HG03469 (cell line): ENCODE data around the gene GRK4.

Experiments
- ATAC-seq: cut with Tn5 transposase; IDR thresholded peaks from one replicate; pipeline ENCODE4 v1.9.1; 2021; ENCODE audit warnings: mild to moderate bottlenecking, moderate library complexity, moderate number of reproducible peaks; ENCODE audit not compliant: unreplicated experiment

GRK4 gene

DNA sequence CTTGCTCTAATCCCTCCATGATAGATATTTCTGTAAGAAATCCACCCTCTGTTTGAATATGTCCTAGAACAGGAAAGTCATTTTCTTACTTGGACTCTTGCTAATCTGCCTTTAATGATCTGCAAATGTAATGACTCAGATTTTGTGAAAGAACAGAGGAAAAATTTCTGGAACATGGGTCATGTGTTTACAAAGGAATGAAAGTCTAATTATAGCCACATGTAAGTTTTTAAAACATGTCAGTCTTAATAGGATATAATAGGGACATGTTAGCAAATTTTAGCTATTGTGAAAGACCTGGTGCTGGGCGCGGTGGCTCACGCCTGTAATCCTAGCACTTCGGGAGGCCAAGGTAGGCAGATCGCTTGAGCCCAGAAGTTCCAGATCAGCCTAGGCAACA is 47.6 kb downstream of the GRK4 start:
- ATAC-seq: no peak

GRCh38 chr4:3011456-3012220 is 48.3 kb downstream of the GRK4 start:
- no peak for ATAC-seq

DNA sequence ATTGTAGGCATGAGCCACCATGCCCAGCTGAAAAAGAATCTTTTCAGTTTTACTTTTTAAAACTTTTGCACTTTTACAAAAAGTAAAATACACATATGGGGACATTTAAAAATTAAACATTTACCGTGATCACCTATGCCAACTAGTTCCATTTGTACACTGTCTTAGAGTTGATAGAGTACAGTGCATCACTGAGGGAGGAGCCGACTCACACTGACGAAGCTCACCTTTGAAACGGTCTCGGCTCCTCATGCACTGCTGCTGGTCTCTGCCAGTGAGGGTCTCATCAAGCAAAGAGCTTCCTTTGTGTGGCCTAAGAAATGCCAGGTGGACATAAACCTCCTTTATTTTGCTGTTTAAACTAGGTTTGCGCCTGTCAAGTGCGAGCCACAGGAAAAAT is 50.0 kb downstream of the GRK4 start:
- ATAC-seq: no peak

- ATAC-seq: no peak
Observed at GRCh38 chr4:3013839-3014350, 50.5 kb downstream of the GRK4 start.

DNA sequence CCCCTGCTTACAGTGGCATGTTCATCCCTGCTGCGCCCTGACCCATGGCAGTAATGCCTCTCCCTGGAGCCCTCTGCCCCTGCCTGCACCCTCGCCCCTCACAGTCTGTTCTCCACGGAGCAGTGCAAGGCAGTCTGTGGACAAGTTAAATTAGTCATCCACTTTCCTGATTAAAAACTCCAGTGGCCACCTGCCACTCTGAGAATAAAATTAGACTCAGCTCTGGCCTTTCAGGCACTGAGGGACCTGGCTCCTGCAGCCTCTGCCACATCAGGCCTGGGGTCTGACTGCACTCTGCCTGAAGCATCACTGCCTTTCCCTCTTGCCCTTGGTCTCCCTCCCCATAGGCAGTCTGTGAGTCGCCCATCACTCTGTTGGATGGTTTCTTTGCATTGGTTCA is 53.6 kb downstream of the GRK4 start:
- ATAC-seq: no peak

DNA sequence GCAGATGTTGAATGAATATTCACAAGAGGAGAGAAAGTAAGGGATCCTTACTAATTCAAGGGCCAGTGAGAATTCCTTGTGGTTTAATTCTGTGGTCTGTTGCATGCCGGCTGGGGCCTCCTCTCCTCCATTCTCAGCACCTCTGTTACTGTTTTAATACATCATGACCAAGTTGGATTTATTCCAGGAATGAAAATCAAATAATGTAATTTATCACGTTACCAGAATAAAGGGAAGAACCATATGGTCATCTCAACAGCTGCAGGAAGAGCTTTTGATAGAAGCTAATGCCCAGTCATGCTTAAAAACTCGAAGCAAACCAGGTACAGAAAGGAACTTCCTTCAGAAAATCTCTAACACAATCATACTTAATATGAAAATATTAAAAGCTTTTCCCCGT is 54.1 kb downstream of the GRK4 start:
- ATAC-seq: no peak

DNA sequence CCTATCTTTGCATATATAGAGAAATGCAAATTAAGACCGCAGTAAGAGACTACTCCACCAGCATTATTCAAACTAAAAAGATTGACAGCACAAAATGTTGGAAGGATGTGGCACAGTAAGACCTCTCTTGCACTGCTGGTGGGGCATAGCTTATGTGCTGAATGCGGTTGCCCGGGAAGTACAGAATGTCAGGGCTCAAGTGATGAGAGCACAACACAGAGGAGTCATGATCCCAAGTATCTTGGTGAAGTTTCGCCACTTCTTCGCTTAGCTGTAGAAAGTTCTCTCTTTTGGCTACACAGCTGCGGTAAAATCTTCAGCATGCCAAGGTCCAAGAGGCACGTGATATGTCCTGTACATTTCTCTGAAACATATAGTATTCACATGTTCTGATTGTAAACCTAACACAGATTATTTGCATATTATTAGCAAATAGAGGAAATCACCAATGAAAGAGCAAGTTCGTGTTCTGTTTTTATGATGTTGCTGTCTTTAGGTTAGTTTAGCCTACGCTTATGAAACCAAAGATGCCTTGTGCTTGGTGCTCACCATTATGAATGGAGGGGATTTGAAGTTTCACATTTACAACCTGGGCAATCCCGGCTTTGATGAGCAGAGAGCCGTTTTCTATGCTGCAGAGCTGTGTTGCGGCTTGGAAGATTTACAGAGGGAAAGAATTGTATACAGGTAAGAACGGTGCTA is 55.9 kb downstream of the GRK4 start:
- ATAC-seq: no peak

DNA sequence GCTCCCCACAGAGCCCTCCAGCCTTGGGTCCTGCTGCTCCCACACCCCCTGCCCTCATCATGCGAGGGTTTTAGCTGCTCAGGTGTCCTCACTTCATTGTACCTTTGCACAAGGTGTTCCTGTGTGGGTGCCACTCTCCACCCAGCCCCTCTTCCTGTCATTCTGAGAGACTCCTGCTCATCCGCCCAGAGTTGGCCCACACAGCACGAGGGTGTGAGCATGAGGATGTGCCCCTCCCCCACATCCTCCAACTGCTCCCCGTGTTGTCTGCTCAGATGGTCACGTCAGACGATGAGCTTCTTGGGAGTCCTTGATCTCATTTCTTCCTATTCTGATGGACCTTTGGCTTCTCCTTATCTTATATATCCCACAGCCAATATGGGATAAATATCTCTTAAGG is 57.8 kb downstream of the GRK4 start:
- no peak for ATAC-seq

DNA sequence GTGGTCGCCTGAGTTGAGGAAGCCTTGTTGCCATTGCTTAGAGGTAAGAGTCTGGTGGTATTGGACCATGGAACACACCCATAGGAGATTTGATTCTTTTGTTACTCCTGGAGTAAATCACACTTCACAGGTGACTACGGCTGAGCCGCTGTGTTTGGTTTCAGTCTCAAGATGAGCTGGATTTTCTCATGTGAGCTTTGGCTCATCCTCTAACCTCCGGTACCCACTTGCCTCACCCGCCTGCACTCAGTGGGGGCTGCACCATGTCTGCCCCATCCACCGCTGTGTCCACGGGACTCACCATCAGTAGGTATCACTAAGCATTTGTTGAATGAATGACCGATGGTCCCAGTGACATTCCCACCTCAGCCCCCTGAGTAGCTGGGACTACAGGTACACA is 58.3 kb downstream of the GRK4 start:
- ATAC-seq: no peak

GRCh38 chr4:3022112-3022511 is 58.7 kb downstream of the GRK4 start:
- no peak for ATAC-seq

DNA sequence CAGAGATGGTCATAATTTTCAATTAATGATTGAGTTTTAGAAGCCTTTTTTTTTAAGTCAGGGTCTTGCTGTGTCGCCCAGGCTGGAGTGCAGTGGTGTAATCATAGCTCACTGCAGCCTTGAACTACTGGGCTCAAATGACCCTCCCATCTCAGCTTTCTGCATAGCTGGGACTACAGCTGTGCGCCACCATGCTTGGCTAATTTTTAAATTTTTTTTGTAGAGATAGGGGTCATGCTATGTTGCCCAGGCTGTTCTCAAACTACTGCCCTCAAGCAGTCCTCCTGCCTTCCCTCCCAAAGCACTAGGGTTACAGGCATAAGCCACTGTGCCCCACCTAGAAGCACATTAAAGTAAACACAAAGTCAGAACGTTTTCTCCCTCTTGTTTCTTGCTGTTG is 59.3 kb downstream of the GRK4 start:
- no peak for ATAC-seq

DNA sequence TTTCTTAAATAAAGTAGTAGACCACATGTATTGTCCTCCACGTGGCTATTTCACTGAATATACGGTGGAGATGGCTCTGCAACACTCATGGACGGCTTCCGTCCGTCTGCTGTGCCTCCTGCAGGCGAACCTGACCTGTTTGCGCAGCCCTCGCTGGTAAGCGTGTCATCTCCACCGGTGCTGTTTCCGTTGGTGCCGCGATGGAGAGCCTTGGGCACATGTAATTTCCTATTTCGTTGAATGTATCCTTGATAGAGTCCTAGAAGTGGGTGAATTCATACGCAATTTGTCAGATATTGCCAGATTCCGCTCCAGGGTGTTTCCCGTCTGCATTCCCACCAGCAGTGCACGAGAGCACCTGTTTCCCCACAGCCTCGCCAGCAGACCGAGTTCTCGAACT is 62.5 kb downstream of the GRK4 start:
- no peak for ATAC-seq

- ATAC-seq: no peak
Observed at GRCh38 chr4:3026540-3026939, 63.2 kb downstream of the GRK4 start.

- ATAC-seq: no peak
Observed at GRCh38 chr4:3029464-3029863, 66.1 kb downstream of the GRK4 start.

DNA sequence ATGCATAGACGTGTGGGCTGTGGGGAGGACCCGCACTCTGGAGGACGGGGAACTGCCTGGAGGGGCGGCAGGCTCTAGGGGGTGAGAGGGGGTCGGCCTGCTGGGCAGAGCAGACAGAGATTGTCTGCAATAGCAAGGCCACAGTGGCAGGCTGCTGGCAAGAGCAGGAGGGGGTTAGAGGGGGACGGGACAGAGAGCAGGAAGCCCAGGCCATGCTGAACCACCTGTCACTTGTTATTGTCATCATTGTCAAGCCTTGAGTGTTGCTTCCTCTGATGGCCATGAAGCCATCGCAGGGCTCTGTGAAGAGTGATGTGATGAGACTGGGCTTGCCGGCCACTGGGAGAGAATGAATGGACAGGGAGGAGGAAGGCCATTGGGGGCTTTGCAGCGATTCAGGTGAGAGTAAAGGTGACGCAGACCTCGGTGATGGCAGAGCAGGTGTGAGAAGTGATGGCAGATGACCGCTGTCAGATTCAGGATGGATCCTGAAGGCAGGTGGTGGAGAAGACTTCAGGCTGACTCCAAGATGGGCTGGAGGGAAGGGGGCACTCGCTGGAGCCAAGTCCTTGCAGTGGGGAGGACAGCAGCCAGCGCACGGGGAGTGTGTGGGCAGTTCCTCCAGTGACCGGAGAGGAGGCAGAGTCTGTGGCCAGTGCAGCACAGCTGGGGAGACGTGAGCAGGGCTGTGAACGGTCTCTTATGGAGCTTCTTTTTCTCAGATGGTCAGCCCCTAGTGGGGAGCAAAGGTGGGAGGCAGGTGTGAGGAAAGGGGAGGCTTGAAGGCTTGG is 67.4 kb downstream of the GRK4 start:
- no peak for ATAC-seq

GRCh38 chr4:3031357-3032082 is 68.1 kb downstream of the GRK4 start:
- ATAC-seq: no peak

GRCh38 chr4:3034231-3034630 is 70.9 kb downstream of the GRK4 start:
- ATAC-seq: no peak

DNA sequence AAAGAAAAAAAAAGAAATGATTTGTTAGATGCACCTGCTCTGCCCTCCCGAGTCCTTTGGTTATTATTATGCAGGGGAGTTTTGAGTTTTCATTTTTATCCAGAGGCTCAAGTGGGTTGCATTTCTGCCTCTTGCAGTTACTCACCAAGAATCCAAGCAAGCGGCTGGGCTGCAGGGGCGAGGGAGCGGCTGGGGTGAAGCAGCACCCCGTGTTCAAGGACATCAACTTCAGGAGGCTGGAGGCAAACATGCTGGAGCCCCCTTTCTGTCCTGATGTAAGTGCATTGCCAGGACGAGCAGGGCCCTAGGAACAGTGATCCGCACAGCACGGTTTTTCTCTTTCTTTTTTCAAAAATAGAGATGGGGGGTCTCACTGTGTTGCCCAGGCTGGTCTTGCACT is 71.9 kb downstream of the GRK4 start:
- ATAC-seq: no peak

DNA sequence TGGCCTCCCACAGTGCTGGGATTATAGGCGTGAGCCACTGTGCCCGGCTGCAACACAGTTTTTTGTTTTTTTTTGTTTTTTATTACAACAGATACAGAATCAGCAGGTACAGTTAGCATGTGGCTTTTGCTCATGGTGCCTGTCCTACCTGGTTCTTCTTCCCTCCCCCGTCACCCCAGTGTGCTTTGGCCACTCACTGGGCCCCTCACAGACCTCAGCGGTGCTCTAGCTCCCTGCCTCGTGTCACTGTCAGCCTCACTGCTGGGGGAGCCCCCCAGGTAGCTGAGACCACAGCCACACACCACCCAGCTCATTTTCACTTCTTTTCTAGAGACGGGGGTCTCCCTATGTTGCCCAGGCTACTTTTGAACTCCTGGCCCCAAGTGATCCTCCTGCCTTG is 72.3 kb downstream of the GRK4 start:
- ATAC-seq: no peak

GRCh38 chr4:3036131-3036952 is 73.0 kb downstream of the GRK4 start:
- ATAC-seq: no peak
